Activated naive CD4-positive, alpha-beta T cell treated with Interleukin-2 at 50 U/mL for 16 hours (primary cell): Measurements from ENCODE around the gene BAG1.
A peak's percentile ranks its signal among the peaks of the same experiment; 100 is the strongest.

Experiments
- DNase-seq: peaks from one replicate; pipeline ENCODE4 v3.0.0-alpha.2; 2020

Gene BAG1

DNA sequence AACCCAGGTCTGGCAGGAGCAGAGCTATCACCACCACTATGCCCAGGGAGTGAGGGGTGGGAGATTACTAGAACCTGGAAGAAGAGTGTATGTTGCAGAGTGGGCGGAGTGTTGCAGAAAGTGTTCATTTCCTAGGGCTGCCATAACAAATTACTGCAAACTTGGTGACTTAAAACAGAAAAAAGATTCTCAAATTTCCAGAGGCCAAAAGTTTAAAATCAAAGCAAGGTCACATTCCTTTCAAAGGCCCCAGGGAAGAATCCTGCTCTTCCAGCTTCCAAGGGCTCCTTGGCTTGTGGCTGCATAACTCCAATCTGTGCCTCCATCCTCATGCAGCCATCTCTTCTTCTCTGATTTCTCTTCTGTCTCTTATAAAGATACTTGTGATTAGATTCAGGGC, 55.1 kb downstream of the BAG1 start:
- no peak for DNase-seq

GRCh38 chr9:33202552-33203201, 61.8 kb downstream of the BAG1 start:
- peak; percentile 8 for DNase-seq
